ENCODE measurements around the gene DOCK2.

DNA sequence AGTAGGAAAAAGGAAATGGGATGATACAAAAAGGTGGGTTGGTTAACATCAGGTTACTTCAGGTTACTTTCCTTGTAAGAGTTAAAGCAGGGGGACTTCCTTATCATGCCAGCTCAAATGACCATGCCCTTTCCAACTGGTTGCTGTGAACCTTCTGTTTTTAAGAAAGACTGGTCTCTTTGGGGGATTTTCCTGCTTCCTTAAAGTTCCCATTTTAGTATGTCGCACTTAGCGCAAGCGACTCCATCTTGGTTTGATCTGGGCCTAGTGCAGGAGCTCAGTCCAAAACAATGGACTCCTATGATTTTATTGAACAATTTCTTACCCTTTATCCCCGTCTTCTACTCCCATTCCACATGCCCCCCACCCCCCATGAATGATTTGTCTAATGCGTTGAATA, 173.4 kb downstream of the DOCK2 start:
- TF ChIP-seq, protein P1, sequence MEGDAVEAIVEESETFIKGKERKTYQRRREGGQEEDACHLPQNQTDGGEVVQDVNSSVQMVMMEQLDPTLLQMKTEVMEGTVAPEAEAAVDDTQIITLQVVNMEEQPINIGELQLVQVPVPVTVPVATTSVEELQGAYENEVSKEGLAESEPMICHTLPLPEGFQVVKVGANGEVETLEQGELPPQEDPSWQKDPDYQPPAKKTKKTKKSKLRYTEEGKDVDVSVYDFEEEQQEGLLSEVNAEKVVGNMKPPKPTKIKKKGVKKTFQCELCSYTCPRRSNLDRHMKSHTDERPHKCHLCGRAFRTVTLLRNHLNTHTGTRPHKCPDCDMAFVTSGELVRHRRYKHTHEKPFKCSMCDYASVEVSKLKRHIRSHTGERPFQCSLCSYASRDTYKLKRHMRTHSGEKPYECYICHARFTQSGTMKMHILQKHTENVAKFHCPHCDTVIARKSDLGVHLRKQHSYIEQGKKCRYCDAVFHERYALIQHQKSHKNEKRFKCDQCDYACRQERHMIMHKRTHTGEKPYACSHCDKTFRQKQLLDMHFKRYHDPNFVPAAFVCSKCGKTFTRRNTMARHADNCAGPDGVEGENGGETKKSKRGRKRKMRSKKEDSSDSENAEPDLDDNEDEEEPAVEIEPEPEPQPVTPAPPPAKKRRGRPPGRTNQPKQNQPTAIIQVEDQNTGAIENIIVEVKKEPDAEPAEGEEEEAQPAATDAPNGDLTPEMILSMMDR (IDR thresholded peaks at IDR 0.05), result no peak
- TF ChIP-seq POLR2A (IDR thresholded peaks at IDR 0.05; ENCODE audit: low read length) (no peak), HOXA7 (CRISPR knock-in tag; IDR thresholded peaks at IDR 0.05) (no peak), CHD4 (IDR thresholded peaks at IDR 0.05; ENCODE audit: borderline replicate concordance) (no peak), RFX5 (IDR thresholded peaks at IDR 0.05) (no peak), NFE2L2 (conservative IDR thresholded peaks at IDR 0.05; ENCODE audit: low read length) (no peak), RNF2 (IDR thresholded peaks at IDR 0.05; ENCODE audit: borderline replicate concordance, low read depth) (no peak), RAD21 (conservative IDR thresholded peaks at IDR 0.05 in 1 of 2, IDR thresholded peaks at IDR 0.05 in 1 of 2) (no peak), MAZ (IDR thresholded peaks at IDR 0.05; ENCODE audit: borderline replicate concordance, low read depth, low read length) (no peak), PHF8 (IDR thresholded peaks at IDR 0.05; ENCODE audit: borderline replicate concordance, low read depth) (no peak), ZFP36 (IDR thresholded peaks at IDR 0.05; ENCODE audit: borderline replicate concordance, partially characterized antibody) (no peak)
- TF ChIP-seq, protein P2, sequence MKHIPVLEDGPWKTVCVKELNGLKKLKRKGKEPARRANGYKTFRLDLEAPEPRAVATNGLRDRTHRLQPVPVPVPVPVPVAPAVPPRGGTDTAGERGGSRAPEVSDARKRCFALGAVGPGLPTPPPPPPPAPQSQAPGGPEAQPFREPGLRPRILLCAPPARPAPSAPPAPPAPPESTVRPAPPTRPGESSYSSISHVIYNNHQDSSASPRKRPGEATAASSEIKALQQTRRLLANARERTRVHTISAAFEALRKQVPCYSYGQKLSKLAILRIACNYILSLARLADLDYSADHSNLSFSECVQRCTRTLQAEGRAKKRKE (CRISPR knock-in tag; IDR thresholded peaks at IDR 0.05; ENCODE audit: low read depth), result no peak
- TF ChIP-seq, protein P3, sequence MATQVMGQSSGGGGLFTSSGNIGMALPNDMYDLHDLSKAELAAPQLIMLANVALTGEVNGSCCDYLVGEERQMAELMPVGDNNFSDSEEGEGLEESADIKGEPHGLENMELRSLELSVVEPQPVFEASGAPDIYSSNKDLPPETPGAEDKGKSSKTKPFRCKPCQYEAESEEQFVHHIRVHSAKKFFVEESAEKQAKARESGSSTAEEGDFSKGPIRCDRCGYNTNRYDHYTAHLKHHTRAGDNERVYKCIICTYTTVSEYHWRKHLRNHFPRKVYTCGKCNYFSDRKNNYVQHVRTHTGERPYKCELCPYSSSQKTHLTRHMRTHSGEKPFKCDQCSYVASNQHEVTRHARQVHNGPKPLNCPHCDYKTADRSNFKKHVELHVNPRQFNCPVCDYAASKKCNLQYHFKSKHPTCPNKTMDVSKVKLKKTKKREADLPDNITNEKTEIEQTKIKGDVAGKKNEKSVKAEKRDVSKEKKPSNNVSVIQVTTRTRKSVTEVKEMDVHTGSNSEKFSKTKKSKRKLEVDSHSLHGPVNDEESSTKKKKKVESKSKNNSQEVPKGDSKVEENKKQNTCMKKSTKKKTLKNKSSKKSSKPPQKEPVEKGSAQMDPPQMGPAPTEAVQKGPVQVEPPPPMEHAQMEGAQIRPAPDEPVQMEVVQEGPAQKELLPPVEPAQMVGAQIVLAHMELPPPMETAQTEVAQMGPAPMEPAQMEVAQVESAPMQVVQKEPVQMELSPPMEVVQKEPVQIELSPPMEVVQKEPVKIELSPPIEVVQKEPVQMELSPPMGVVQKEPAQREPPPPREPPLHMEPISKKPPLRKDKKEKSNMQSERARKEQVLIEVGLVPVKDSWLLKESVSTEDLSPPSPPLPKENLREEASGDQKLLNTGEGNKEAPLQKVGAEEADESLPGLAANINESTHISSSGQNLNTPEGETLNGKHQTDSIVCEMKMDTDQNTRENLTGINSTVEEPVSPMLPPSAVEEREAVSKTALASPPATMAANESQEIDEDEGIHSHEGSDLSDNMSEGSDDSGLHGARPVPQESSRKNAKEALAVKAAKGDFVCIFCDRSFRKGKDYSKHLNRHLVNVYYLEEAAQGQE (IDR thresholded peaks at IDR 0.05), result no peak
- TF ChIP-seq, protein P4, sequence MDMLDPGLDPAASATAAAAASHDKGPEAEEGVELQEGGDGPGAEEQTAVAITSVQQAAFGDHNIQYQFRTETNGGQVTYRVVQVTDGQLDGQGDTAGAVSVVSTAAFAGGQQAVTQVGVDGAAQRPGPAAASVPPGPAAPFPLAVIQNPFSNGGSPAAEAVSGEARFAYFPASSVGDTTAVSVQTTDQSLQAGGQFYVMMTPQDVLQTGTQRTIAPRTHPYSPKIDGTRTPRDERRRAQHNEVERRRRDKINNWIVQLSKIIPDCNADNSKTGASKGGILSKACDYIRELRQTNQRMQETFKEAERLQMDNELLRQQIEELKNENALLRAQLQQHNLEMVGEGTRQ (IDR thresholded peaks at IDR 0.05), result no peak

Measured in A549 (cell line).